PC-9 (cell line): Measurements from ENCODE around the gene MAPT. TPM values are rescaled to one million over a fixed set of nuclear protein-coding genes. Genes with fewer than 3 reads are reported as not detected.

ENCODE experiments used
- BruUV-seq: library from RNA; stranded (reverse); fragments of 400-500 nt; replicated peaks from 2 replicates; lab custom pipeline; 2021; lab: Mats Ljungman, UMichigan
- CTCF ChIA-PET: fragments of 300-600 bp; sonication (Branson Sonifier 250); formaldehyde crosslinking; loops from one replicate; lab custom pipeline; 2022; ENCODE audit warnings: antibody characterized with exemption; lab: Charles Lee
- POLR2A ChIA-PET: fragments of 300-600 bp; sonication (Branson Sonifier 250); formaldehyde crosslinking; loops from one replicate; lab custom pipeline; 2022; ENCODE audit warnings: antibody characterized with exemption; ENCODE audit not compliant: unreplicated experiment; lab: Charles Lee
- DNase-seq, 2 experiments: peaks; one replicate each; pipeline versions ENCODE4 v3.0.0 to v3.0.0-alpha.2; 2015 to 2022; ENCODE audit warnings: mixed read lengths in 1 of 2
- H2AFZ ChIP-seq: fragments of 200-600 bp; sonication (generic); 2 replicates; pipeline ENCODE4 v1.8.1; 2017; ENCODE audit warnings: antibody characterized with exemption
- H3F3A ChIP-seq: fragments of 200-600 bp; sonication (generic); 2 replicates; pipeline ENCODE4 v1.8.1; 2017; ENCODE audit warnings: antibody characterized with exemption, mild to moderate bottlenecking, low read depth; ENCODE audit not compliant: insufficient read depth
- H3K27ac ChIP-seq: fragments of 200-600 bp; sonication (generic); 2 replicates; pipeline ENCODE4 v1.6.1; 2016; ENCODE audit warnings: mixed run types
- H3K27me3 ChIP-seq: fragments of 200-600 bp; sonication (generic); 2 replicates; pipeline ENCODE4 v1.6.1; 2016; ENCODE audit warnings: low read depth, mixed run types; ENCODE audit not compliant: insufficient read depth
- H3K36me3 ChIP-seq: fragments of 200-600 bp; sonication (generic); 2 replicates; pipeline ENCODE4 v1.6.1; 2016; ENCODE audit warnings: low read depth, mixed run types
- H3K4me1 ChIP-seq: fragments of 200-600 bp; sonication (generic); replicated peaks from 2 replicates; pipeline ENCODE4 v1.6.1; 2016; ENCODE audit warnings: mixed run types; ENCODE audit not compliant: insufficient read depth
- H3K4me2 ChIP-seq: fragments of 200-600 bp; sonication (generic); 2 replicates; pipeline ENCODE4 v1.6.1; 2017; ENCODE audit warnings: mixed run types
- H3K4me3 ChIP-seq: fragments of 200-600 bp; sonication (generic); 2 replicates; pipeline ENCODE4 v1.6.1; 2016; ENCODE audit warnings: mixed run types
- H3K79me2 ChIP-seq: fragments of 200-600 bp; sonication (generic); 2 replicates; pipeline ENCODE4 v1.6.1; 2017; ENCODE audit warnings: low read depth, mixed run types
- H3K9me2 ChIP-seq: fragments of 200-600 bp; sonication (generic); 2 replicates; pipeline ENCODE4 v1.8.1; 2017; ENCODE audit warnings: mild to moderate bottlenecking; ENCODE audit not compliant: insufficient read depth
- H3K9me3 ChIP-seq: fragments of 200-600 bp; sonication (generic); 2 replicates; pipeline ENCODE4 v1.8.1; 2016; ENCODE audit warnings: low read depth; ENCODE audit not compliant: insufficient read depth
- H4K20me1 ChIP-seq: fragments of 200-600 bp; sonication (generic); 2 replicates; pipeline ENCODE4 v1.8.1; 2017; ENCODE audit not compliant: insufficient read depth
- CTCF ChIP-seq: fragments of 200-600 bp; sonication (generic); conservative IDR thresholded peaks from 2 replicates; pipeline ENCODE4 v1.6.1; 2017; ENCODE audit warnings: mixed run types, antibody characterized with exemption, mild to moderate bottlenecking, moderate library complexity
- EZH2 ChIP-seq: fragments of 200-600 bp; sonication (generic); IDR thresholded peaks from 2 replicates; pipeline ENCODE4 v1.8.0; 2017; ENCODE audit warnings: antibody characterized with exemption, low read depth
- intact Hi-C: fragments of 100-400 bp; cut with micrococcal nuclease; formaldehyde crosslinking; loops from one replicate; pipeline ENCODE4 v1.10.0; 2022; ENCODE audit not compliant: unreplicated experiment
- total RNA-seq: library from RNA; stranded (reverse); gene quantifications from 2 replicates; pipeline ENCODE4 v1.2.3, GENCODE V29; 2021

MAPT gene
- total RNA-seq, 1 experiment from 2014 or later: 0.85 TPM

DNA sequence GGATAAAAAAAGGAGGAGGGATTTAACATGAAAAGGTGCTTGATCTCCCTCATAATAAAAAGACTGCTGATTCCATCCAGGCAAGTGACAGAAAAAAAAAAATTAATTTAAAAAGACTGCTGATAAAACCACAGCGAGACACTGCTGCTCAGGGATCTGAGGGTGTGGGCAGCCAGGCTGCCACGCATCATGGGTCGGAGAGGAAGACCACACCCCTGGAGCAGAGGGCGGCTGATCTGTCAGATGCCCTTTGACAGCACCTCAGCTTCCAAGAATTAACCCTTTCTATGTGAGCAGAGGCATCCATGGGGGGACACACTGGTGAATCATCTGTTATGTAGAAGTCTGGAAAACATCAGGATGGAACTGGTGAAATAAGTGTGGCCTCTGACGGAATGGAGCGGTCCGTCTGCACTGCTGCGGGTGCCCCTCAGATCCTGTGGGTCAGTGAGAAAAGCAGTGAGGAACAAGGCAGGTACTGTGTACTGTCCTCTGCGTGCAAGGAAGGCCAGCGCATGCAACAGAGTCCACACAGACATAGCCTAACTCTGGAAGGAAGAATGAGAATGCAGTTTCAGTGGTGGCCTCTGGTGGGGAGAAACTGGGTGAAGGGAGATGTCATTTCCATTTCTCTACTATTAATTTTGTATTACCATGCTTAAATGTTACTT is 19.8 kb downstream of the MAPT start:
- Histone ChIP-seq H3K9me2 (no peaks in the 10 kb centered on the region), H3K9me3 (peaks cover 6% of the 10 kb centered on the region; the same call in 1 of the 2 replicates), H3K4me2 (no peak overlapping the region), H3K36me3 (no peaks in the 10 kb centered on the region), H3K4me1 (no peaks in the 10 kb centered on the region), H4K20me1 (no peaks in the 10 kb centered on the region), H3K27me3 (peaks cover 81% of the 10 kb centered on the region), H3K4me3 (no peak overlapping the region), H2AFZ (no peak overlapping the region), H3K27ac (no peak overlapping the region), H3F3A (no peaks in the 10 kb centered on the region), H3K79me2 (no peaks in the 10 kb centered on the region)
- intact Hi-C loops: no loop called here
- TF ChIP-seq CTCF: no peak
- no peak for TF ChIP-seq EZH2
- ChIA-PET POLR2A (no interaction called here), CTCF (no interaction called here)
- no TSS peak for BruUV-seq
- no peak for DNase-seq

GRCh38 chr17:45915263-45915662 is 20.9 kb downstream of the MAPT start:
- no peak overlapping the region for H3K27ac ChIP-seq
- no peaks in the 10 kb centered on the region for H3K36me3 ChIP-seq
- no peak for DNase-seq
- no peaks in the 10 kb centered on the region for H4K20me1 ChIP-seq
- peaks cover 6% of the 10 kb centered on the region; the same call in 1 of the 2 replicates for H3K9me3 ChIP-seq
- TF ChIP-seq EZH2: no peak
- no peak for TF ChIP-seq CTCF
- no peak overlapping the region for H3K4me2 ChIP-seq
- no peaks in the 10 kb centered on the region for H3K79me2 ChIP-seq
- H3K4me3 ChIP-seq: no peak overlapping the region
- H3K9me2 ChIP-seq: no peaks in the 10 kb centered on the region
- POLR2A ChIA-PET: no interaction called here
- no peaks in the 10 kb centered on the region for H3K4me1 ChIP-seq
- H3F3A ChIP-seq: no peaks in the 10 kb centered on the region
- no TSS peak for BruUV-seq
- peaks cover 79% of the 10 kb centered on the region for H3K27me3 ChIP-seq
- intact Hi-C loops: no loop called here
- H2AFZ ChIP-seq: no peak overlapping the region
- CTCF ChIA-PET: no interaction called here

DNA sequence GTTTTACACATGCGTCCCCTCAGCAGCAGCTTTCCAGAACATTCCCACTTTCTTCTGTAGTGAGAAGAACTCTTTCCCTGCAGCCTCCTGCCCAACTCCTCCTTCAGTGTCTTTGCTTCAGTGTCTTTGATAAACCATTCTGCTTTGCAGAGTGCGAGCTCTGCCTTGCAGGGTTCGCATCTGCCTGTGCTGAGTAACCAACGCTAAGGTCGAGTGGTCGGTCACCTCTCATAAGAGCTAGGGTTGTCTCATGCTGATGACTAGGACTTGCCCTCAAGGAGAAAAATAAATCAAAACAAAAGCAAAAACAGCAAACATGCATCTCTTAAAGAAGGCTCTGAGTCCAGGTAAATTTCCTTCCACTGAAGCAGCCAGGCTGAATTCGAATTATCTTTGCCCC is 22.7 kb downstream of the MAPT start:
- no peak overlapping the region for H3K27ac ChIP-seq
- ChIA-PET CTCF (no interaction called here), POLR2A (no interaction called here)
- peaks cover 6% of the 10 kb centered on the region; the same call in 1 of the 2 replicates for H3K9me3 ChIP-seq
- H3F3A ChIP-seq: no peaks in the 10 kb centered on the region
- no peak overlapping the region for H3K4me3 ChIP-seq
- peaks cover 80% of the 10 kb centered on the region for H3K27me3 ChIP-seq
- no peaks in the 10 kb centered on the region for H4K20me1 ChIP-seq
- H3K4me2 ChIP-seq: no peak overlapping the region
- intact Hi-C loops: no loop called here
- TF ChIP-seq CTCF: no peak
- TF ChIP-seq EZH2: no peak
- H2AFZ ChIP-seq: no peak overlapping the region
- no peaks in the 10 kb centered on the region for H3K36me3 ChIP-seq
- H3K9me2 ChIP-seq: no peaks in the 10 kb centered on the region
- no TSS peak for BruUV-seq
- no peaks in the 10 kb centered on the region for H3K4me1 ChIP-seq
- H3K79me2 ChIP-seq: no peaks in the 10 kb centered on the region
- DNase-seq: no peak
